BJ (cell line): ENCODE measurements around the gene C1orf105. TPM values are rescaled to one million over a fixed set of nuclear protein-coding genes. Genes with fewer than 3 reads are reported as not detected.

ENCODE experiments used
- CTCF ChIA-PET: fragments of 350-600 bp; formaldehyde crosslinking; extraction: SDS; loops from one replicate; lab custom pipeline; 2021; ENCODE audit warnings: antibody characterized with exemption, inconsistent platforms; lab: Yijun Ruan, JAX
- POLR2A ChIA-PET: fragments of 300-600 bp; sonication (Branson Sonifier 250); formaldehyde crosslinking; extraction: SDS; loops from one replicate; lab custom pipeline; 2021; ENCODE audit warnings: antibody characterized with exemption; lab: Charles Lee
- DNase-seq: peaks from one replicate; pipeline ENCODE4 v3.0.0-alpha.2; 2011; ENCODE audit warnings: low read depth
- H3K27me3 ChIP-seq: 2 replicates; pipeline ENCODE4 v1.6.0; 2011; ENCODE audit warnings: low read length; ENCODE audit not compliant: control insufficient read depth, insufficient read depth
- H3K36me3 ChIP-seq: 2 replicates; pipeline ENCODE4 v1.5.1; 2011; ENCODE audit warnings: low read length; ENCODE audit not compliant: control insufficient read depth, insufficient read depth
- H3K4me3 ChIP-seq: 2 replicates; pipeline ENCODE4 v1.5.1; 2011; ENCODE audit warnings: low read depth, mild to moderate bottlenecking, control low read depth, low read length
- CTCF ChIP-seq: IDR thresholded peaks from 2 replicates; pipeline ENCODE4 v1.5.1; 2011; ENCODE audit warnings: low read depth, mild to moderate bottlenecking, control low read depth, inconsistent platforms, low read length, moderate library complexity; ENCODE audit not compliant: insufficient read depth
- polyA plus RNA-seq: library from polyadenylated mRNA; depleted of rRNA; stranded (reverse); fragments of >200 nt; gene quantifications from 2 replicates; pipeline ENCODE4 v1.2.3, GENCODE V29; 2011

Gene C1orf105
- polyA plus RNA-seq, 1 experiment = not detected

GRCh38 chr1:172484252-172484651 is 63.8 kb downstream of the C1orf105 start:
- H3K27me3 ChIP-seq = peaks cover 4% of the 10 kb centered on the region
- H3K4me3 ChIP-seq = no peak overlapping the region
- no peak for TF ChIP-seq CTCF
- ChIA-PET CTCF (interaction anchor here (1.2 kb wide), 1 partner anchor 13 kb away, joined by 3 read pairs; no protein-coding TSS in a partner anchor), POLR2A (no interaction called here)
- H3K36me3 ChIP-seq = no peaks in the 10 kb centered on the region
- no peak for DNase-seq

GRCh38 chr1:172485626-172486025 is 65.1 kb downstream of the C1orf105 start:
- POLR2A ChIA-PET = no interaction called here
- no peak for DNase-seq
- no peak for TF ChIP-seq CTCF
- H3K4me3 ChIP-seq = no peak overlapping the region
- CTCF ChIA-PET = interaction anchor here (0.8 kb wide), 1 partner anchor 11 kb away, joined by 3 read pairs; no protein-coding TSS in a partner anchor
- no peaks in the 10 kb centered on the region for H3K36me3 ChIP-seq
- peaks cover 4% of the 10 kb centered on the region for H3K27me3 ChIP-seq

- no peak for DNase-seq
- TF ChIP-seq CTCF = no peak
- ChIA-PET POLR2A (no interaction called here), CTCF (interaction anchor here (0.6 to 2.2 kb wide), 2 partner anchors 232 to 619 kb away, joined by 3 to 7 read pairs; no protein-coding TSS in a partner anchor)
- H3K36me3 ChIP-seq = no peaks in the 10 kb centered on the region
- H3K27me3 ChIP-seq = peaks cover 4% of the 10 kb centered on the region
- no peak overlapping the region for H3K4me3 ChIP-seq
These were observed 66.4 kb downstream of the C1orf105 start for GRCh38 chr1:172486805-172487454.

GRCh38 chr1:172487550-172487949 is 67.1 kb downstream of the C1orf105 start:
- peaks cover 4% of the 10 kb centered on the region for H3K27me3 ChIP-seq
- H3K36me3 ChIP-seq = no peaks in the 10 kb centered on the region
- POLR2A ChIA-PET = no interaction called here

More at GRCh38 chr1:172487550-172487949, 67.1 kb downstream of the C1orf105 start:
- no peak for TF ChIP-seq CTCF
- CTCF ChIA-PET = interaction anchor here (2.2 kb wide), 1 partner anchor 232 kb away, joined by 7 read pairs; no protein-coding TSS in a partner anchor
- DNase-seq = no peak
- H3K4me3 ChIP-seq = no peak overlapping the region
